ENCODE measurements around the gene GALR3. TPM values are rescaled to one million over a fixed set of nuclear protein-coding genes. Genes with fewer than 3 reads are reported as not detected.
A peak's percentile ranks its signal among the peaks of the same experiment; 100 is the strongest.

Gene GALR3
- total and polyA plus RNA-seq, 4 donors = not detected

- H3K27ac ChIP-seq (ENCODE audit: low read depth in 1 of 2, low read length in 2 of 2) = peak overlapping the region in 1 of 2 donors; percentile 10
- WGBS = 4% methylated on average over 29 of the region's 29 CpGs
- TF ChIP-seq GABPA (IDR thresholded peaks at IDR 0.05 in 1 of 2, conservative IDR thresholded peaks at IDR 0.05 in 1 of 2) = no peak
- TF ChIP-seq NR2F2 (IDR thresholded peaks at IDR 0.05) = no peak
- TF ChIP-seq HNF4G (IDR thresholded peaks at IDR 0.05) = no peak
- TF ChIP-seq RXRA (IDR thresholded peaks at IDR 0.05) = no peak
- TF ChIP-seq FOXA1 (IDR thresholded peaks at IDR 0.05) = no peak
- TF ChIP-seq, protein P1, sequence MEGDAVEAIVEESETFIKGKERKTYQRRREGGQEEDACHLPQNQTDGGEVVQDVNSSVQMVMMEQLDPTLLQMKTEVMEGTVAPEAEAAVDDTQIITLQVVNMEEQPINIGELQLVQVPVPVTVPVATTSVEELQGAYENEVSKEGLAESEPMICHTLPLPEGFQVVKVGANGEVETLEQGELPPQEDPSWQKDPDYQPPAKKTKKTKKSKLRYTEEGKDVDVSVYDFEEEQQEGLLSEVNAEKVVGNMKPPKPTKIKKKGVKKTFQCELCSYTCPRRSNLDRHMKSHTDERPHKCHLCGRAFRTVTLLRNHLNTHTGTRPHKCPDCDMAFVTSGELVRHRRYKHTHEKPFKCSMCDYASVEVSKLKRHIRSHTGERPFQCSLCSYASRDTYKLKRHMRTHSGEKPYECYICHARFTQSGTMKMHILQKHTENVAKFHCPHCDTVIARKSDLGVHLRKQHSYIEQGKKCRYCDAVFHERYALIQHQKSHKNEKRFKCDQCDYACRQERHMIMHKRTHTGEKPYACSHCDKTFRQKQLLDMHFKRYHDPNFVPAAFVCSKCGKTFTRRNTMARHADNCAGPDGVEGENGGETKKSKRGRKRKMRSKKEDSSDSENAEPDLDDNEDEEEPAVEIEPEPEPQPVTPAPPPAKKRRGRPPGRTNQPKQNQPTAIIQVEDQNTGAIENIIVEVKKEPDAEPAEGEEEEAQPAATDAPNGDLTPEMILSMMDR (IDR thresholded peaks at IDR 0.05; ENCODE audit: low read depth, low read length, missing input control) = peak; percentile 88
- no peak for TF ChIP-seq ZBTB33 (IDR thresholded peaks at IDR 0.05)
- peak; percentile 97 to 99 for TF ChIP-seq RAD21 (IDR thresholded peaks at IDR 0.05)
- TF ChIP-seq, protein P2, sequence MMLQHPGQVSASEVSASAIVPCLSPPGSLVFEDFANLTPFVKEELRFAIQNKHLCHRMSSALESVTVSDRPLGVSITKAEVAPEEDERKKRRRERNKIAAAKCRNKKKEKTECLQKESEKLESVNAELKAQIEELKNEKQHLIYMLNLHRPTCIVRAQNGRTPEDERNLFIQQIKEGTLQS (IDR thresholded peaks at IDR 0.05) = no peak
- TF ChIP-seq HNF4A (conservative IDR thresholded peaks at IDR 0.05) = no peak
- peak; percentile 31 for TF ChIP-seq SP1 (IDR thresholded peaks at IDR 0.05)
Measured at GRCh38 chr22:37817705-37818408, 5.3 kb upstream of the GALR3 start.

DNA sequence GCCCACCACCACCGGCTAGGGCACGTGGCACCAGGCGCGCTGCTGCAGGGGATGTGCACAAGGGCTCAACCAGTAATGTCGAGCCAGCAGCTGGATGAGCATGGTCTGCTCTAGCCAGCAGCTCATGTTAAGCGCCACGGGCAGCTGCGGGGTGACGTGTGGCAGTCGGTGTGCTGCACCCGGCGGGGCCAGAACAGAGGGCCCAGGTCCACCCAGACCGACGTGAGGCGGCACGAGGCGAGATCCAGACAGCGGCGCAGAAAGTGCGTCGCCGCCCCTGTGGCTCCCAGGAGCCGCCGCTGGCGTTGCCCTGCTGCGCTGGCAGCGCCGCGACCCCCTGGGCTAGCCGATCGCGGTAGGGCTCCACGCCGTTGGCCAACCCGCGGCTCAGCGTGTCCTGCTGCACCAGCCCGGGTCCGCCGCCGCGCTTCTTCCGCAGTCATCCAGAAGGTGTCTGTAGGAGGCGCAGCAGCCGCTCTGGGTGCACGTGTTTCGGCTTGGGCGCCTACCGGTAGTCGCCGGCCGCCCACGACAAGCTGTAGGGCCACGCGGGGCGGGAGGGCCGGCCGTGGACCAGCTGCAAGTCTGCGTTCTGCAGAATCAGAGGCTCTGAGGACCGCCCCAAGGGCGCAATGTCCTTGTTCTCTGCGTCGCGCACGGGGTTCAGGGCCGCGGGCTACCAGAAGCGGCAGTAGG lies 4.6 kb upstream of the GALR3 start:
- Histone ChIP-seq H3K4me3 (ENCODE audit: low read depth in 1 of 3, low read length in 3 of 3) (peak overlapping the region in 1 of 3 donors; percentile 25), H3K9ac (ENCODE audit: low read depth in 1 of 2, low read length in 2 of 2) (no peak overlapping the region), H3K9me3 (ENCODE audit: control insufficient read depth in 4 of 4, low read length in 3 of 4) (no peaks in the 10 kb centered on the region), H3K27ac (ENCODE audit: low read depth in 1 of 2, low read length in 2 of 2) (no peak overlapping the region), H3K4me1 (ENCODE audit: control insufficient read depth in 4 of 4, insufficient read depth in 4 of 4, low read length in 3 of 4) (peaks cover 10 to 59% (median 46%) of the 10 kb centered on the region in 4 donors), H3K36me3 (ENCODE audit: control insufficient read depth in 4 of 4, insufficient read depth in 3 of 4, low read depth in 1 of 4, low read length in 3 of 4) (peaks cover 0 to 6% (median 2%) of the 10 kb centered on the region in 4 donors), H3K27me3 (ENCODE audit: control insufficient read depth in 4 of 4, insufficient read depth in 4 of 4, low read length in 3 of 4) (no peaks in the 10 kb centered on the region)
- TF ChIP-seq EGR1 (IDR thresholded peaks at IDR 0.05; ENCODE audit: low read depth in 2 of 2) (no peak), FOXA1 (IDR thresholded peaks at IDR 0.05) (no peak), RAD21 (IDR thresholded peaks at IDR 0.05) (peak in 1 of 2 donors; percentile 50)
- TF ChIP-seq, protein P1 (IDR thresholded peaks at IDR 0.05; ENCODE audit: low read depth, low read length, missing input control) = peak; percentile 9
- 3% methylated on average over 68 of the region's 68 CpGs for WGBS
- peak; percentile 53 for DNase-seq (ENCODE audit: low spot score)

More at GRCh38 chr22:37817705-37818408, 5.3 kb upstream of the GALR3 start:
- Histone ChIP-seq H3K9ac (ENCODE audit: low read depth in 1 of 2, low read length in 2 of 2) (no peak overlapping the region), H3K36me3 (ENCODE audit: control insufficient read depth in 4 of 4, insufficient read depth in 3 of 4, low read depth in 1 of 4, low read length in 3 of 4) (peaks cover 0 to 9% (median 2%) of the 10 kb centered on the region in 4 donors), H3K4me1 (ENCODE audit: control insufficient read depth in 4 of 4, insufficient read depth in 4 of 4, low read length in 3 of 4) (peaks cover 10 to 52% (median 39%) of the 10 kb centered on the region in 4 donors), H3K4me3 (ENCODE audit: low read depth in 1 of 3, low read length in 3 of 3) (peak overlapping the region in 1 of 3 donors; percentile 26), H3K9me3 (ENCODE audit: control insufficient read depth in 4 of 4, low read length in 3 of 4) (no peaks in the 10 kb centered on the region), H3K27me3 (ENCODE audit: control insufficient read depth in 4 of 4, insufficient read depth in 4 of 4, low read length in 3 of 4) (no peaks in the 10 kb centered on the region)
- peak; percentile 93 for DNase-seq (ENCODE audit: low spot score)
